Measurements from ENCODE around the gene CABP1.

DNA sequence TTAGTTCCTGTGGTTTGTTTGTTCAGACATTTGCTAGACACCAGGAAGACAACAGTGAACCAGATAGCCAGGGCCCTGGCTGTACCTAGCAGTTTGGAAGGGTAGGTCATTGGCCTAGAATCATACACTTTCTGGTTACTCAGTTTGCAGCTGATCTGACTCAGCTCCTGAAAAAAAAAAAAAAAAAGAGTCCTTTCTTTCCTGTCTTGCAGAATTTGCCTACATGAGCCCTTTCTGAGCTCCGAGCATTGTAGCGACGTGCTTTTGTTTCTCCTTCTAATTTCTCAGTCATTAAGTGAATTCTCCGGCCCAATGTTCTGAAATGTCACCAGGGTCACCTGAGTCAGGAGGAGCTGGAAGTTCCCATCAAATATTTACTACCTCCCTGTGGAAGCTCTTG is 2.4 kb downstream of the CABP1 start:
- TF ChIP-seq, protein P1, sequence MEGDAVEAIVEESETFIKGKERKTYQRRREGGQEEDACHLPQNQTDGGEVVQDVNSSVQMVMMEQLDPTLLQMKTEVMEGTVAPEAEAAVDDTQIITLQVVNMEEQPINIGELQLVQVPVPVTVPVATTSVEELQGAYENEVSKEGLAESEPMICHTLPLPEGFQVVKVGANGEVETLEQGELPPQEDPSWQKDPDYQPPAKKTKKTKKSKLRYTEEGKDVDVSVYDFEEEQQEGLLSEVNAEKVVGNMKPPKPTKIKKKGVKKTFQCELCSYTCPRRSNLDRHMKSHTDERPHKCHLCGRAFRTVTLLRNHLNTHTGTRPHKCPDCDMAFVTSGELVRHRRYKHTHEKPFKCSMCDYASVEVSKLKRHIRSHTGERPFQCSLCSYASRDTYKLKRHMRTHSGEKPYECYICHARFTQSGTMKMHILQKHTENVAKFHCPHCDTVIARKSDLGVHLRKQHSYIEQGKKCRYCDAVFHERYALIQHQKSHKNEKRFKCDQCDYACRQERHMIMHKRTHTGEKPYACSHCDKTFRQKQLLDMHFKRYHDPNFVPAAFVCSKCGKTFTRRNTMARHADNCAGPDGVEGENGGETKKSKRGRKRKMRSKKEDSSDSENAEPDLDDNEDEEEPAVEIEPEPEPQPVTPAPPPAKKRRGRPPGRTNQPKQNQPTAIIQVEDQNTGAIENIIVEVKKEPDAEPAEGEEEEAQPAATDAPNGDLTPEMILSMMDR (IDR thresholded peaks at IDR 0.05), result no peak
- TF ChIP-seq EZH2phosphoT487 (IDR thresholded peaks at IDR 0.05), result no peak
- no peak for TF ChIP-seq EZH2 (IDR thresholded peaks at IDR 0.05)

Measured in neural progenitor cell (in vitro differentiated cells).